SK-N-SH (cell line): ENCODE measurements around the gene C17orf75.

ENCODE experiments used
- CTCF ChIP-seq: fragments of 200-600 bp; sonication (generic); IDR thresholded peaks from 2 replicates; pipeline ENCODE4 v1.6.1; 2017; ENCODE audit warnings: antibody characterized with exemption, mild to moderate bottlenecking, moderate library complexity
- EP300 ChIP-seq, 2 experiments: IDR thresholded peaks; 2 replicates each; pipeline versions ENCODE4 v1.4.0 to v1.6.1; 2012; ENCODE audit warnings: borderline replicate concordance in 1 of 2, low read depth in 1 of 2, low read length in 1 of 2
- EZH2phosphoT487 ChIP-seq: fragments of 200-600 bp; sonication (generic); IDR thresholded peaks from 2 replicates; pipeline ENCODE4 v1.6.1; 2017; ENCODE audit warnings: low read depth, mixed run types, mild to moderate bottlenecking, antibody characterized with exemption, moderate library complexity, borderline replicate concordance
- GABPA ChIP-seq: IDR thresholded peaks from 2 replicates; pipeline ENCODE4 v1.4.0; 2012; ENCODE audit warnings: low read depth, mild to moderate bottlenecking
- MAX ChIP-seq: IDR thresholded peaks from 2 replicates; pipeline ENCODE4 v1.4.0; 2012; ENCODE audit warnings: low read depth
- MXI1 ChIP-seq: IDR thresholded peaks from 2 replicates; pipeline ENCODE4 v1.6.1; 2012; ENCODE audit warnings: mild to moderate bottlenecking, low read depth, low read length, improper control_type of control experiment
- POLR2AphosphoS5 ChIP-seq: IDR thresholded peaks from 2 replicates; pipeline ENCODE4 v1.6.1; 2012; ENCODE audit warnings: low read depth, low read length
- RAD21 ChIP-seq: IDR thresholded peaks from 2 replicates; pipeline ENCODE4 v1.6.1; 2012; ENCODE audit warnings: mild to moderate bottlenecking, low read length
- SMC3 ChIP-seq: IDR thresholded peaks from 2 replicates; pipeline ENCODE4 v1.6.1; 2012; ENCODE audit warnings: low read depth, low read length, improper control_type of control experiment
- TAF1 ChIP-seq: IDR thresholded peaks from 2 replicates; pipeline ENCODE4 v1.6.1; 2012; ENCODE audit warnings: low read depth, mild to moderate bottlenecking, low read length, moderate library complexity, borderline replicate concordance
- TEAD4 ChIP-seq: IDR thresholded peaks from 2 replicates; pipeline ENCODE4 v1.4.0; 2012; ENCODE audit warnings: mild to moderate bottlenecking, borderline replicate concordance; ENCODE audit not compliant: insufficient read depth

- TF ChIP-seq EP300 (IDR thresholded peaks at IDR 0.05; ENCODE audit: borderline replicate concordance in 1 of 2, low read depth in 1 of 2, low read length in 1 of 2) = no peak
- TF ChIP-seq CTCF = no peak
- no peak for TF ChIP-seq TEAD4
- TF ChIP-seq POLR2AphosphoS5 = no peak
- TF ChIP-seq MAX = no peak
- TF ChIP-seq MXI1 = no peak
- TF ChIP-seq SMC3 = no peak
- TF ChIP-seq TAF1 = no peak
- TF ChIP-seq GABPA = no peak
- TF ChIP-seq EZH2phosphoT487 = no peak
- TF ChIP-seq RAD21 = no peak
Measured at GRCh38 chr17:32385121-32385520, 43.1 kb upstream of the C17orf75 start.
